ENCODE results near the gene RAB9A.

RAB9A gene

GRCh38 chrX:13756381-13756780, 67.5 kb downstream of the RAB9A start:
- TF ChIP-seq CSDC2 (CRISPR knock-in tag; IDR thresholded peaks at IDR 0.05) (no peak), ZNF565 (CRISPR knock-in tag; conservative IDR thresholded peaks at IDR 0.05; ENCODE audit: low read depth) (no peak), ZNF70 (CRISPR knock-in tag; IDR thresholded peaks at IDR 0.05) (no peak), ZNF8 (CRISPR knock-in tag; IDR thresholded peaks at IDR 0.05) (no peak), OSR1 (CRISPR knock-in tag; IDR thresholded peaks at IDR 0.05) (no peak), TCF4 (CRISPR knock-in tag; IDR thresholded peaks at IDR 0.05; ENCODE audit: borderline replicate concordance) (no peak), PATZ1 (CRISPR knock-in tag; IDR thresholded peaks at IDR 0.05; ENCODE audit: borderline replicate concordance) (no peak), TSHZ2 (CRISPR knock-in tag; IDR thresholded peaks at IDR 0.05) (no peak), RARB (CRISPR knock-in tag; IDR thresholded peaks at IDR 0.05) (no peak)
- TF ChIP-seq, protein P1, sequence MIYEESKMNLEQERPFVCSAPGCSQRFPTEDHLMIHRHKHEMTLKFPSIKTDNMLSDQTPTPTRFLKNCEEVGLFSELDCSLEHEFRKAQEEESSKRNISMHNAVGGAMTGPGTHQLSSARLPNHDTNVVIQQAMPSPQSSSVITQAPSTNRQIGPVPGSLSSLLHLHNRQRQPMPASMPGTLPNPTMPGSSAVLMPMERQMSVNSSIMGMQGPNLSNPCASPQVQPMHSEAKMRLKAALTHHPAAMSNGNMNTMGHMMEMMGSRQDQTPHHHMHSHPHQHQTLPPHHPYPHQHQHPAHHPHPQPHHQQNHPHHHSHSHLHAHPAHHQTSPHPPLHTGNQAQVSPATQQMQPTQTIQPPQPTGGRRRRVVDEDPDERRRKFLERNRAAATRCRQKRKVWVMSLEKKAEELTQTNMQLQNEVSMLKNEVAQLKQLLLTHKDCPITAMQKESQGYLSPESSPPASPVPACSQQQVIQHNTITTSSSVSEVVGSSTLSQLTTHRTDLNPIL (CRISPR knock-in tag; IDR thresholded peaks at IDR 0.05; ENCODE audit: low read depth), result no peak
- no peak for ATAC-seq

GRCh38 chrX:13759152-13759718, 70.3 kb downstream of the RAB9A start:
- TF ChIP-seq ZNF565 (CRISPR knock-in tag; conservative IDR thresholded peaks at IDR 0.05; ENCODE audit: low read depth) (no peak), ESRRG (CRISPR knock-in tag; IDR thresholded peaks at IDR 0.05) (no peak), PATZ1 (CRISPR knock-in tag; IDR thresholded peaks at IDR 0.05; ENCODE audit: borderline replicate concordance) (no peak), TCF4 (CRISPR knock-in tag; IDR thresholded peaks at IDR 0.05; ENCODE audit: borderline replicate concordance) (no peak), PPARA (CRISPR knock-in tag; IDR thresholded peaks at IDR 0.05; ENCODE audit: borderline replicate concordance) (no peak), ZFP3 (CRISPR knock-in tag; IDR thresholded peaks at IDR 0.05) (no peak), CSDC2 (CRISPR knock-in tag; IDR thresholded peaks at IDR 0.05) (no peak), OSR1 (CRISPR knock-in tag; IDR thresholded peaks at IDR 0.05) (no peak)
- TF ChIP-seq, protein P1 (CRISPR knock-in tag; IDR thresholded peaks at IDR 0.05; ENCODE audit: low read depth), result no peak
- TF ChIP-seq, protein P2, sequence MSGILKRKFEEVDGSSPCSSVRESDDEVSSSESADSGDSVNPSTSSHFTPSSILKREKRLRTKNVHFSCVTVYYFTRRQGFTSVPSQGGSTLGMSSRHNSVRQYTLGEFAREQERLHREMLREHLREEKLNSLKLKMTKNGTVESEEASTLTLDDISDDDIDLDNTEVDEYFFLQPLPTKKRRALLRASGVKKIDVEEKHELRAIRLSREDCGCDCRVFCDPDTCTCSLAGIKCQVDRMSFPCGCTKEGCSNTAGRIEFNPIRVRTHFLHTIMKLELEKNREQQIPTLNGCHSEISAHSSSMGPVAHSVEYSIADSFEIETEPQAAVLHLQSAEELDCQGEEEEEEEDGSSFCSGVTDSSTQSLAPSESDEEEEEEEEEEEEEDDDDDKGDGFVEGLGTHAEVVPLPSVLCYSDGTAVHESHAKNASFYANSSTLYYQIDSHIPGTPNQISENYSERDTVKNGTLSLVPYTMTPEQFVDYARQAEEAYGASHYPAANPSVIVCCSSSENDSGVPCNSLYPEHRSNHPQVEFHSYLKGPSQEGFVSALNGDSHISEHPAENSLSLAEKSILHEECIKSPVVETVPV (CRISPR knock-in tag; IDR thresholded peaks at IDR 0.05), result no peak
- no peak for ATAC-seq

Data from SK-N-SH treated with all-trans-retinoic acid at 6 μM for 48 hours (cell line).